Body of pancreas (tissue), 4 donors: ENCODE results near the gene DEFB114. TPM values are rescaled to one million over a fixed set of nuclear protein-coding genes. Genes with fewer than 3 reads are reported as not detected.

ENCODE experiments used
- ATAC-seq: fragments of 150-250 bp; one replicate; pipeline ENCODE4 v1.9.1; 2016
- DNase-seq, 4 donors: peaks; one replicate each; pipeline ENCODE4 v3.0.0-alpha.2; 2019
- H3K27ac ChIP-seq, 4 donors: fragments of 200-600 bp; sonication (generic); 1 replicate in 3 of 4; 2 replicates in 1 of 4; pipeline versions ENCODE4 v1.5.1 to v1.6.1; 2016 to 2019; ENCODE audit warnings: mild to moderate bottlenecking in 1 of 4, mixed read lengths in 1 of 4, moderate library complexity in 1 of 4
- H3K27me3 ChIP-seq, 2 donors: fragments of 200-600 bp; sonication (generic); one replicate each; pipeline ENCODE4 v1.6.0; 2016; ENCODE audit warnings: mild to moderate bottlenecking in 1 of 2
- H3K36me3 ChIP-seq, 2 donors: fragments of 200-600 bp; sonication (generic); replicated peaks in 1 of 2; 2 replicates each; pipeline ENCODE4 v1.5.1; 2016; ENCODE audit warnings: low read depth in 2 of 2; ENCODE audit not compliant: insufficient read depth in 1 of 2
- H3K4me1 ChIP-seq: fragments of 200-600 bp; sonication (generic); one replicate; pipeline ENCODE4 v1.6.0; 2016
- H3K4me3 ChIP-seq, 2 donors: fragments of 200-600 bp; sonication (generic); 1 replicate in 1 of 2; 2 replicates in 1 of 2; pipeline ENCODE4 v1.5.1; 2016 to 2019
- H3K9me3 ChIP-seq, 3 donors: fragments of 200-600 bp; sonication (generic); 1 replicate in 2 of 3; 2 replicates in 1 of 3; pipeline ENCODE4 v1.5.1; 2016
- POLR2A ChIP-seq, 3 donors: fragments of 450-650 bp; IDR thresholded peaks; one replicate each; pipeline ENCODE4 v1.6.1; 2016; ENCODE audit warnings: antibody characterized with exemption in 3 of 3, mild to moderate bottlenecking in 2 of 3
- WGBS, 2 donors: methylation state at CpG; one replicate each; pipeline ENCODE4 v1.1.5; 2017; 5-methylcytosine and 5-hydroxymethylcytosine counted together
- intact Hi-C: fragments of 100-400 bp; cut with DNase I; formaldehyde crosslinking; loops from one replicate; pipeline ENCODE4 v1.15.1; 2023
- total RNA-seq, 2 donors: library from RNA; depleted of rRNA; stranded (reverse); fragments of >200 nt; gene quantifications; one replicate each; pipeline ENCODE4 v1.1.0, GENCODE V29; 2016
- TF ChIP-seq, protein P1 (sequence below), 7 experiments: fragments of 450-650 bp in 4 of 7; fragments of 200-600 bp in 3 of 7; sonication (generic) in 3 of 7; IDR thresholded peaks; one replicate each; pipeline ENCODE4 v1.5.1; 2016 to 2019; ENCODE audit warnings: antibody characterized with exemption in 7 of 7

DEFB114 gene
- total RNA-seq, 2 donors from 2014 or later, result not detected

DNA sequence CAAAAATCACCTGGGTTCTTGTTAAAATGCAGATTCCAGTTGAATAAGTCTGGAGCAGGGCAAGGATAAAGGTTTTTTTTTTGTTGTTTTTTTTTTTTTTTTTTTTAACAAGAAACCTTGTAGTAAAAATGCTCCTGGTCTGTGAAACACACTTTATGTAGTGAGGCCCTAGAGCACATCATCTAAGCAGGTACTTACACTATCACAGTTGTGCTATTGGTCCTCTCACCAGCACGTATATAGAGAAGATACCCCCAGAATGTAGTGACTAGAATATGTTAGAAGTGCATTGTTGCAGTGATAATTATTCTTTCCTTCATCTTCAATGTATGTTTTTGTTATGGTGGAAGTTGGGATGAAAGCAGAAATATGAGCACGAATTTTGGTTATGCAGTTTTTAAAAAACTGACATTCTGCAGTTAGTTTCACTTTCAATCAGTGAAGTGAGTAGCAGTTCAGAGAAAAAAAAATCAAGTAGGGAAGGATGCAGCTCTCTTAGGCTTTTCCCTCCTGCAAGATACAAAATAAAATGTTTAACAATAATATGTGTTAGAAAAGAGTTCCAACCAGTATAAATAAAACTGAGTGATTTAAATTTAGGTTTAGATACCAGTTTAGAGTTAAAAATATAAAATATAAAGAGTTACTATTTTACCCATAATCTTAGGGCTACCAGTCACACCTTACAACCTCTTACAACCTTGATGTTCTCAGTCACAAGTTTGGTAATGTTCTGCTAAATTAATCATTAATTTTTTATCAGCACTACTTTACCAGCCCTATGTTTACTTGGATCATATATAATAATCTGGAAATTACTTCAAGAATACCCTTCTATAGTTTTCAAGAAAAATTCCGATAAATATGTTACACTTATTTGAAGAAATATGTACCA lies 14.6 kb upstream of the DEFB114 start:
- Histone ChIP-seq H3K27ac (no peak overlapping the region), H3K4me3 (no peak overlapping the region), H3K9me3 (no peaks in the 10 kb centered on the region), H3K36me3 (no peaks in the 10 kb centered on the region), H3K27me3 (no peaks in the 10 kb centered on the region), H3K4me1 (no peaks in the 10 kb centered on the region)
- ATAC-seq, result no peak
- intact Hi-C loops, result no loop called here
- no peak for TF ChIP-seq POLR2A (IDR thresholded peaks at IDR 0.05)
- WGBS, 2 donors, result 29 to 35% methylated on average over 3 of the region's 3 CpGs
- no peak for DNase-seq

DNA sequence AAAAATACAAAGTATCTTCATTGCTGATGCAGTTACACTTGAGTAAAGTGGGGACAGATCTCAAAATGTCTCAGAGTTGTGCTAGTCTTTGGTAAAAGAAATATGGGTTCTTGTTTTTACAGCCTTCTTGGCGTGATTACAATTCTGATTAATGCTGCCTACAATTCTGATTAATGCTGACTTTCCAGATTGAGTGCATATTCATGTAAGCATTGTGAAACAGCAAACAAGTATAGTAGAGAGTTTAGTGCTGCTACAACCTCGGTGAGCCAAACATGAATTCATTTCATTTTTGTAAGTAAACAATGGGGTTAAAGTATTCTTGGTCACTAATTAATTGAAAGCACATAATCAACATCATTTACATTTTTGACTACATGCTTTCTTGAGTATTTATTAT lies 5.6 kb upstream of the DEFB114 start, which contains the start of gene DEFB113:
DEFB113 (minus strand) TSS at position 21 of the 400 bp plus-strand sequence; CDS start at position 21, 0 bp downstream.
- H3K9me3 ChIP-seq, result no peaks in the 10 kb centered on the region
- DNase-seq (no peak), ATAC-seq (no peak)
- no peaks in the 10 kb centered on the region for H3K27me3 ChIP-seq
- 15% methylated on average over 2 of the region's 2 CpGs for WGBS, 2 donors
- TF ChIP-seq, protein P1, sequence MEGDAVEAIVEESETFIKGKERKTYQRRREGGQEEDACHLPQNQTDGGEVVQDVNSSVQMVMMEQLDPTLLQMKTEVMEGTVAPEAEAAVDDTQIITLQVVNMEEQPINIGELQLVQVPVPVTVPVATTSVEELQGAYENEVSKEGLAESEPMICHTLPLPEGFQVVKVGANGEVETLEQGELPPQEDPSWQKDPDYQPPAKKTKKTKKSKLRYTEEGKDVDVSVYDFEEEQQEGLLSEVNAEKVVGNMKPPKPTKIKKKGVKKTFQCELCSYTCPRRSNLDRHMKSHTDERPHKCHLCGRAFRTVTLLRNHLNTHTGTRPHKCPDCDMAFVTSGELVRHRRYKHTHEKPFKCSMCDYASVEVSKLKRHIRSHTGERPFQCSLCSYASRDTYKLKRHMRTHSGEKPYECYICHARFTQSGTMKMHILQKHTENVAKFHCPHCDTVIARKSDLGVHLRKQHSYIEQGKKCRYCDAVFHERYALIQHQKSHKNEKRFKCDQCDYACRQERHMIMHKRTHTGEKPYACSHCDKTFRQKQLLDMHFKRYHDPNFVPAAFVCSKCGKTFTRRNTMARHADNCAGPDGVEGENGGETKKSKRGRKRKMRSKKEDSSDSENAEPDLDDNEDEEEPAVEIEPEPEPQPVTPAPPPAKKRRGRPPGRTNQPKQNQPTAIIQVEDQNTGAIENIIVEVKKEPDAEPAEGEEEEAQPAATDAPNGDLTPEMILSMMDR (IDR thresholded peaks at IDR 0.05), result no peak
- TF ChIP-seq POLR2A (IDR thresholded peaks at IDR 0.05), result no peak
- no peak within 1 kb of the TSS for H3K4me3 ChIP-seq
- intact Hi-C loops, result no loop called here
- H3K27ac ChIP-seq, result no peak within 1 kb of the TSS
- H3K36me3 ChIP-seq, result no peaks in the 10 kb centered on the region
- H3K4me1 ChIP-seq, result no peaks in the 10 kb centered on the region

DNA sequence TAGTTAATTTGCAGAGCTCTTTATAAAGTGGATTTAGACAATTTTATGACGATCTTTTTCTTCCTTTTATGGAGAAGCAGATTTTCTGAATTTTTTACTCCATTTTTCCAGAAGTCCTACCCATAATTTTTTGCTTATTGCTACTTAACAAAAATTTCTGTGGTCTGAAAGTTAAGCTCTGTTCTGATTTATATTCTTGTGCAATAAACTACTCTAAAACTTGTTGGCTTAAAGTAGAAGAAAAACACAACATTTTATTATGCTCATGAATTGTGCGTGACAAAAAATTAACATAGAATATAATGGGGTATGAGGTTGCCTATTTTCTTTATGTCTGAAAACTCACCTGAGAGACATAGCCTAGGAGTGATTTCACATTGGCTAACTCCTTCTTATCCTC lies 2.9 kb upstream of the DEFB114 start:
- H3K36me3 ChIP-seq, result no peaks in the 10 kb centered on the region
- WGBS, 2 donors, result 39 to 58% methylated on average over 2 of the region's 2 CpGs
- no peak for ATAC-seq
- intact Hi-C loops, result no loop called here
- no peak overlapping the region for H3K27ac ChIP-seq
- no peak overlapping the region for H3K4me3 ChIP-seq
- no peaks in the 10 kb centered on the region for H3K27me3 ChIP-seq
- DNase-seq, result no peak
- no peaks in the 10 kb centered on the region for H3K4me1 ChIP-seq
- H3K9me3 ChIP-seq, result no peaks in the 10 kb centered on the region
- no peak for TF ChIP-seq POLR2A (IDR thresholded peaks at IDR 0.05)
- TF ChIP-seq, protein P1 (IDR thresholded peaks at IDR 0.05), result no peak

DNA sequence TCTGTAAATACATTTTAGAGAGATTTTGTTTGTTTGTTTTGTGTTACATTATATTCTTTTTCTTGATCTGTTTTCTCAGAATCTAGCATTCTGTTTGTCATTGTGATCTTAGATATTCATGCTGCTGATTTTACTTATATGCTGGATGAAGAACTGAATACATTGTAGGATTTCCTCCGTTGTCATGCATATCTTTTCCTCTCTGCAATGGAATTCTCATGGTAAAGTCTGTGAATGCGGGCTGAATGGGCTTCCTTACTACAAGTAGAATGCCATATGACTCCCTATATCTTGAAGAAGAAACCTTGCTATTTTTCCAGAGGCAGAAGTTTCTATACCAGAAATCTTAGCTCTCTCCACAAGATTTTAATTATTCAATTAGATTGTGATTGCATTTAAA lies 2.4 kb upstream of the DEFB114 start:
- TF ChIP-seq, protein P1 (IDR thresholded peaks at IDR 0.05), result no peak
- TF ChIP-seq POLR2A (IDR thresholded peaks at IDR 0.05), result no peak
- WGBS, 2 donors, result 40 to 44% methylated on average over 2 of the region's 2 CpGs
- H3K36me3 ChIP-seq, result no peaks in the 10 kb centered on the region
- no peak overlapping the region for H3K27ac ChIP-seq
- DNase-seq (no peak), ATAC-seq (no peak)
- intact Hi-C loops, result no loop called here
- H3K4me1 ChIP-seq, result no peaks in the 10 kb centered on the region
- H3K4me3 ChIP-seq, result no peak overlapping the region
- H3K27me3 ChIP-seq, result no peaks in the 10 kb centered on the region
- no peaks in the 10 kb centered on the region for H3K9me3 ChIP-seq

DNA sequence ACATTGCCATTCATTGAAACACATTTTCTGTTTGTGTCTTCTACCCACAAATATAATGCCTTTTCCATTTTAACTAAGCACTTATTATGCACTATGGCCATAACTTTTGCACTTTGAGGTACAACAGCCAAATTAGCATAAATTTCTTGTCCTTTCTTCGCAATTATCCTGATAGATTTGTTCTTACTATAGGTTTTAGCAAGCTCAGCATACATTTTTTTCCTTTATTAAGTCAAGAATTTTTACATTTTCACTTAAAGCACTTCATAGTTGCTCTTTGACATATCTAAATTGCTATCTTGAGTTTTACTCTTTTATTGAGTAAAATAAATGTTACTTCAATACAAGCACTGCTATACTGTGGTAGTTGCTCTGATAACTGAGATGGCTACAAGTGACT lies 5.8 kb downstream of the DEFB114 start:
- Histone ChIP-seq H3K9me3 (no peaks in the 10 kb centered on the region), H3K27me3 (no peaks in the 10 kb centered on the region), H3K36me3 (no peaks in the 10 kb centered on the region), H3K27ac (no peak overlapping the region), H3K4me1 (no peaks in the 10 kb centered on the region), H3K4me3 (no peak overlapping the region)
- no peak for DNase-seq
- ATAC-seq, result no peak
- 59 to 63% methylated on average over 1 of the region's 1 CpG for WGBS, 2 donors
- intact Hi-C loops, result no loop called here
- TF ChIP-seq POLR2A (IDR thresholded peaks at IDR 0.05), result no peak
- TF ChIP-seq, protein P1 (IDR thresholded peaks at IDR 0.05), result no peak
